Esophagus (tissue), 2 donors: ENCODE measurements around the gene SMIM38. TPM values are rescaled to one million over a fixed set of nuclear protein-coding genes. Genes with fewer than 3 reads are reported as not detected.
"Not testable (repeated sequence)": the region's sequence is repeated elsewhere in the genome, so short reads cannot be mapped to it uniquely, and the experiment has no call there.

Experiments used
- H3K27ac ChIP-seq, 2 donors: one replicate each; pipeline ENCODE4 v1.5.1; 2013; ENCODE audit warnings: low read depth in 2 of 2, mild to moderate bottlenecking in 2 of 2, inconsistent platforms in 1 of 2, low read length in 1 of 2, moderate library complexity in 1 of 2
- H3K27me3 ChIP-seq, 2 donors: one replicate each; pipeline ENCODE4 v1.6.1; 2013; ENCODE audit warnings: low read length in 2 of 2, control low read depth in 1 of 2, mild to moderate bottlenecking in 1 of 2; ENCODE audit not compliant: insufficient read depth in 2 of 2, control insufficient read depth in 1 of 2
- H3K36me3 ChIP-seq, 2 donors: one replicate each; pipeline ENCODE4 v1.6.1; 2013; ENCODE audit warnings: low read length in 1 of 2; ENCODE audit not compliant: control insufficient read depth in 2 of 2, insufficient read depth in 2 of 2
- H3K4me1 ChIP-seq, 2 donors: one replicate each; pipeline ENCODE4 v1.6.1; 2013; ENCODE audit warnings: low read length in 1 of 2; ENCODE audit not compliant: control insufficient read depth in 2 of 2, insufficient read depth in 2 of 2
- H3K4me3 ChIP-seq, 2 donors: one replicate each; pipeline ENCODE4 v1.5.1; 2013; ENCODE audit warnings: low read length in 2 of 2, mild to moderate bottlenecking in 2 of 2, low read depth in 1 of 2, moderate library complexity in 1 of 2
- H3K9me3 ChIP-seq, 2 donors: one replicate each; pipeline ENCODE4 v1.6.1; 2013; ENCODE audit warnings: mild to moderate bottlenecking in 2 of 2, low read depth in 1 of 2, low read length in 1 of 2, moderate library complexity in 1 of 2; ENCODE audit not compliant: control insufficient read depth in 2 of 2, insufficient read depth in 1 of 2
- WGBS, 2 donors: extraction: QIAGEN DNeasy Blood & Tissue Kit; methylation state at CpG; one replicate each; pipeline ENCODE4 v1.1.7; 2013; 5-methylcytosine and 5-hydroxymethylcytosine counted together
- polyA plus RNA-seq, 2 donors: library from polyadenylated mRNA; stranded (reverse); fragments of 200-250 nt; gene quantifications; one replicate each; pipeline ENCODE4 v1.2.3, GENCODE V29; 2013
- donor health status: healthy with polysubstance abuse.
- donor health status: Bipolar disorder and iron deficiency.

SMIM38 gene
- polyA plus RNA-seq, 2 donors: 0.08 to 0.11 TPM

- 94 to 98% methylated on average over 2 of the region's 2 CpGs for WGBS, 2 donors
- H3K4me3 ChIP-seq: no peak overlapping the region
- no peaks in the 10 kb centered on the region for H3K36me3 ChIP-seq
- no peak overlapping the region for H3K27ac ChIP-seq
- H3K9me3 ChIP-seq: no peaks in the 10 kb centered on the region
- no peaks in the 10 kb centered on the region for H3K27me3 ChIP-seq
- peaks cover 6 to 11% of the 10 kb centered on the region in 2 donors for H3K4me1 ChIP-seq
Observed at GRCh38 chr11:69129053-69129452, 26.7 kb upstream of the SMIM38 start.

- 93 to 97% methylated on average over 7 of the region's 7 CpGs for WGBS, 2 donors
Observed at GRCh38 chr11:69129647-69130046, 26.1 kb upstream of the SMIM38 start.

GRCh38 chr11:69130654-69131053, 25.1 kb upstream of the SMIM38 start:
- Histone ChIP-seq H3K27ac (no peak overlapping the region), H3K27me3 (no peaks in the 10 kb centered on the region), H3K4me3 (no peak overlapping the region), H3K36me3 (no peaks in the 10 kb centered on the region), H3K9me3 (no peaks in the 10 kb centered on the region), H3K4me1 (peaks cover 6 to 9% of the 10 kb centered on the region in 2 donors)
- 68 to 72% methylated on average over 9 of the region's 9 CpGs for WGBS, 2 donors

More at GRCh38 chr11:69129647-69130046, 26.1 kb upstream of the SMIM38 start:
- peaks cover 6 to 9% of the 10 kb centered on the region in 2 donors for H3K4me1 ChIP-seq
- no peak overlapping the region for H3K4me3 ChIP-seq
- H3K9me3 ChIP-seq: no peaks in the 10 kb centered on the region
- no peaks in the 10 kb centered on the region for H3K36me3 ChIP-seq
- H3K27ac ChIP-seq: no peak overlapping the region
- H3K27me3 ChIP-seq: no peaks in the 10 kb centered on the region

- H3K4me3 ChIP-seq: no peak overlapping the region
- H3K27me3 ChIP-seq: no peaks in the 10 kb centered on the region
- H3K9me3 ChIP-seq: no peaks in the 10 kb centered on the region
- 81 to 85% methylated on average over 11 of the region's 11 CpGs for WGBS, 2 donors
- H3K36me3 ChIP-seq: no peaks in the 10 kb centered on the region
- peaks cover 6 to 9% of the 10 kb centered on the region in 2 donors for H3K4me1 ChIP-seq
- H3K27ac ChIP-seq: no peak overlapping the region
Observed at GRCh38 chr11:69131121-69131566, 24.6 kb upstream of the SMIM38 start.

- H3K27ac ChIP-seq: no peak overlapping the region
Observed at GRCh38 chr11:69131644-69132300, 24.0 kb upstream of the SMIM38 start.

GRCh38 chr11:69132301-69132670, 23.4 kb upstream of the SMIM38 start:
- WGBS, 2 donors: 82 to 89% methylated on average over 7 of the region's 7 CpGs
- Histone ChIP-seq H3K4me1 (peaks cover 5 to 13% of the 10 kb centered on the region in 2 donors), H3K4me3 (no peak overlapping the region), H3K27ac (no peak overlapping the region), H3K27me3 (no peaks in the 10 kb centered on the region), H3K36me3 (no peaks in the 10 kb centered on the region), H3K9me3 (no peaks in the 10 kb centered on the region)

More at GRCh38 chr11:69131644-69132300, 24.0 kb upstream of the SMIM38 start:
- Histone ChIP-seq H3K27me3 (no peaks in the 10 kb centered on the region), H3K4me3 (no peak overlapping the region), H3K36me3 (no peaks in the 10 kb centered on the region), H3K9me3 (no peaks in the 10 kb centered on the region), H3K4me1 (peaks cover 2 to 11% of the 10 kb centered on the region in 2 donors)
- WGBS, 2 donors: 35 to 40% methylated on average over 15 of the region's 15 CpGs

GRCh38 chr11:69133251-69133650, 22.5 kb upstream of the SMIM38 start:
- WGBS, 2 donors: 88 to 91% methylated on average over 4 of the region's 4 CpGs
- no peaks in the 10 kb centered on the region for H3K27me3 ChIP-seq

GRCh38 chr11:69134182-69134581, 21.6 kb upstream of the SMIM38 start:
- not testable (repeated sequence) for H3K4me3 ChIP-seq, H3K36me3 ChIP-seq, H3K27ac ChIP-seq, H3K27me3 ChIP-seq, H3K9me3 ChIP-seq
- WGBS, 2 donors: 92 to 93% methylated on average over 1 to 2 of the region's 2 CpGs
- peaks cover 4 to 19% of the 10 kb centered on the region in 2 donors for H3K4me1 ChIP-seq

More at GRCh38 chr11:69133251-69133650, 22.5 kb upstream of the SMIM38 start:
- Histone ChIP-seq H3K36me3 (no peaks in the 10 kb centered on the region), H3K4me1 (peaks cover 4 to 19% of the 10 kb centered on the region in 2 donors), H3K4me3 (no peak overlapping the region), H3K27ac (no peak overlapping the region), H3K9me3 (no peaks in the 10 kb centered on the region)

- H3K27ac ChIP-seq: no peak overlapping the region
- H3K27me3 ChIP-seq: no peaks in the 10 kb centered on the region
- no peaks in the 10 kb centered on the region for H3K9me3 ChIP-seq
- WGBS, 2 donors: 78 to 89% methylated on average over 8 of the region's 8 CpGs
- H3K36me3 ChIP-seq: no peaks in the 10 kb centered on the region
- H3K4me1 ChIP-seq: peaks cover 4 to 19% of the 10 kb centered on the region in 2 donors
- H3K4me3 ChIP-seq: no peak overlapping the region
Observed at GRCh38 chr11:69134957-69135356, 20.8 kb upstream of the SMIM38 start.
